Thyroid gland (tissue), 4 donors: ENCODE results near the gene CCDC43.

Experiments used
- CTCF ChIP-seq, 6 experiments: fragments of 200-600 bp in 3 of 6; fragments of 450-650 bp in 3 of 6; sonication (generic) in 3 of 6; IDR thresholded peaks; one replicate each; pipeline ENCODE4 v1.5.1; 2016 to 2019; ENCODE audit warnings: antibody characterized with exemption in 6 of 6, mild to moderate bottlenecking in 2 of 6, inconsistent platforms in 1 of 6, moderate library complexity in 1 of 6
- POLR2A ChIP-seq, 2 donors: fragments of 450-650 bp; IDR thresholded peaks; one replicate each; pipeline ENCODE4 v1.6.1; 2017; ENCODE audit warnings: antibody characterized with exemption in 2 of 2, mild to moderate bottlenecking in 2 of 2, moderate library complexity in 1 of 2

GRCh38 chr17:44673893-44674292, 15.7 kb downstream of the CCDC43 start:
- TF ChIP-seq CTCF (IDR thresholded peaks at IDR 0.05) (no peak), POLR2A (IDR thresholded peaks at IDR 0.05) (no peak)
